HepG2 (cell line): Measurements from ENCODE around the gene TRRAP. TPM values are rescaled to one million over a fixed set of nuclear protein-coding genes. Genes with fewer than 3 reads are reported as not detected.

Source experiments
- ATAC-seq: fragments of 200-7000 bp; cut with Tn5 transposase; 3 replicates; pipeline ENCODE4 v1.9.1; 2020; ENCODE audit warnings: mild to moderate bottlenecking, moderate library complexity
- BruUV-seq: library from RNA; stranded (reverse); fragments of 400-500 nt; replicated peaks from 2 replicates; lab custom pipeline; 2021; lab: Mats Ljungman, UMichigan
- CTCF ChIA-PET: fragments of 300-600 bp; formaldehyde crosslinking; extraction: SDS; loops from one replicate; lab custom pipeline; 2021; ENCODE audit warnings: low total read pairs, inconsistent platforms, low intra/inter-chr PET ratio; lab: Yijun Ruan, JAX
- POLR2A ChIA-PET: fragments of 350-600 bp; sonication (Branson Sonifier 250); formaldehyde crosslinking; loops from one replicate; lab custom pipeline; 2020; ENCODE audit warnings: antibody characterized with exemption, inconsistent platforms; lab: Yijun Ruan, JAX
- DNase-seq: peaks from one replicate; pipeline ENCODE4 v3.0.0-alpha.2; 2015; ENCODE audit warnings: low spot score
- FAIRE-seq: peaks from 3 replicates; lab custom pipeline; 2011; peaks lifted over from hg19 to GRCh38; lab: Jason Lieb, UNC
- H2AFZ ChIP-seq: one replicate; pipeline ENCODE4 v1.6.1; 2011; ENCODE audit warnings: low read length, inconsistent platforms
- H3K27ac ChIP-seq: fragments of 300-600 bp; 3 replicates; pipeline ENCODE4 v1.8.0; 2011; ENCODE audit warnings: mixed run types, mild to moderate bottlenecking, mixed read lengths, low read length, inconsistent platforms; ENCODE audit not compliant: insufficient read depth; ENCODE audit errors: extremely low read length
- H3K27me3 ChIP-seq, 2 experiments: fragments of 200-600 bp in 1 of 2; 2 replicates in 1 of 2; 3 replicates in 1 of 2; pipeline versions ENCODE4 v1.6.0 to v1.8.0; 2011; ENCODE audit warnings: low read length in 2 of 2, mild to moderate bottlenecking in 2 of 2, moderate library complexity in 2 of 2, inconsistent platforms in 1 of 2; ENCODE audit not compliant: insufficient read depth in 2 of 2, control insufficient read depth in 1 of 2
- H3K36me3 ChIP-seq, 2 experiments: fragments of 200-600 bp in 1 of 2; replicated peaks in 1 of 2; 2 replicates in 1 of 2; 3 replicates in 1 of 2; pipeline versions ENCODE4 v1.5.1 to v1.8.0; 2011; ENCODE audit warnings: low read length in 2 of 2, inconsistent platforms in 1 of 2; ENCODE audit not compliant: insufficient read depth in 2 of 2, control insufficient read depth in 1 of 2
- H3K4me1 ChIP-seq: 2 replicates; pipeline ENCODE4 v1.5.1; 2012; ENCODE audit warnings: low read length, inconsistent platforms; ENCODE audit not compliant: insufficient read depth
- H3K4me2 ChIP-seq: 2 replicates; pipeline ENCODE4 v1.6.0; 2011; ENCODE audit warnings: low read depth, low read length, inconsistent platforms
- H3K4me3 ChIP-seq, 3 experiments: fragments of 200-600 bp in 1 of 3; sonication (generic), shearing (Covaris generic) in 1 of 3; replicated peaks in 1 of 3; 2 replicates each; pipeline ENCODE4 v1.5.1; 2011 to 2016; ENCODE audit warnings: low read length in 3 of 3, inconsistent platforms in 2 of 3, low read depth in 2 of 3, mild to moderate bottlenecking in 2 of 3, control low read depth in 1 of 3, mixed read lengths in 1 of 3; ENCODE audit not compliant: insufficient read depth in 1 of 3
- H3K79me2 ChIP-seq: one replicate; pipeline ENCODE4 v1.6.1; 2011; ENCODE audit warnings: low read length, inconsistent platforms; ENCODE audit not compliant: insufficient read depth
- H3K9ac ChIP-seq: 2 replicates; pipeline ENCODE4 v1.6.0; 2011; ENCODE audit warnings: mild to moderate bottlenecking, low read depth, low read length, inconsistent platforms; ENCODE audit not compliant: insufficient read depth
- H3K9me3 ChIP-seq: 2 replicates; pipeline ENCODE4 v1.5.1; 2012; ENCODE audit warnings: mild to moderate bottlenecking, low read length
- H4K20me1 ChIP-seq: 2 replicates; pipeline ENCODE4 v1.6.0; 2011; ENCODE audit warnings: inconsistent platforms, mild to moderate bottlenecking, low read length, moderate library complexity; ENCODE audit not compliant: insufficient read depth
- ASH2L ChIP-seq: fragments of 300-600, 200-600 bp; sonication (generic); IDR thresholded peaks from 2 replicates; pipeline ENCODE4 v1.7.0; 2017; ENCODE audit warnings: low read depth, mild to moderate bottlenecking, moderate library complexity, mixed read lengths, low read length; ENCODE audit not compliant: insufficient read length
- ATRX ChIP-seq: sonication (generic); formaldehyde crosslinking; IDR thresholded peaks from 2 replicates; pipeline ENCODE4 v1.4.0; 2020; ENCODE audit warnings: missing genetic modification reagents, borderline replicate concordance
- CBFB ChIP-seq: sonication (generic); formaldehyde crosslinking; IDR thresholded peaks from 2 replicates; pipeline ENCODE4 v1.4.0; 2020; ENCODE audit warnings: missing genetic modification reagents
- CC2D1A ChIP-seq: sonication (generic); formaldehyde crosslinking; IDR thresholded peaks from 2 replicates; pipeline ENCODE4 v1.8.1; 2023; ENCODE audit warnings: mild to moderate bottlenecking, missing genetic modification reagents
- FIP1L1 ChIP-seq: fragments of 200-400 bp; formaldehyde crosslinking; IDR thresholded peaks from 2 replicates; pipeline ENCODE4 v1.6.1; 2018; ENCODE audit warnings: low read depth, mild to moderate bottlenecking, low read length, moderate library complexity, borderline replicate concordance; ENCODE audit not compliant: insufficient read depth
- MEIS2 ChIP-seq: sonication (generic); formaldehyde crosslinking; IDR thresholded peaks from 2 replicates; pipeline ENCODE4 v1.9.0; 2021; ENCODE audit warnings: mild to moderate bottlenecking, missing genetic modification reagents
- NBN ChIP-seq: fragments of 450-650 bp; conservative IDR thresholded peaks from 2 replicates; pipeline ENCODE4 v1.6.1; 2017
- NRL ChIP-seq: sonication (generic); formaldehyde crosslinking; IDR thresholded peaks from 2 replicates; pipeline ENCODE4 v1.5.0; 2020; ENCODE audit warnings: missing genetic modification reagents, mild to moderate bottlenecking, moderate library complexity, borderline replicate concordance
- POGZ ChIP-seq: sonication (generic); formaldehyde crosslinking; IDR thresholded peaks from 2 replicates; pipeline ENCODE4 v1.4.0; 2020; ENCODE audit warnings: mild to moderate bottlenecking, missing genetic modification reagents
- SAFB2 ChIP-seq: sonication (generic); formaldehyde crosslinking; IDR thresholded peaks from 2 replicates; pipeline ENCODE4 v1.5.1; 2020; ENCODE audit warnings: missing genetic modification reagents, low read depth, mild to moderate bottlenecking, borderline replicate concordance
- THAP11 ChIP-seq: IDR thresholded peaks from 2 replicates; pipeline ENCODE4 v1.6.1; 2016; ENCODE audit warnings: missing biosample characterization, missing genetic modification reagents
- ZBTB21 ChIP-seq: sonication (generic); formaldehyde crosslinking; IDR thresholded peaks from 2 replicates; pipeline ENCODE4 v1.4.0; 2020; ENCODE audit warnings: missing genetic modification reagents
- ZFP82 ChIP-seq: sonication (generic); formaldehyde crosslinking; IDR thresholded peaks from 2 replicates; pipeline ENCODE4 v1.5.1; 2020; ENCODE audit warnings: mild to moderate bottlenecking, missing genetic modification reagents, borderline replicate concordance
- ZFX ChIP-seq: sonication (generic); formaldehyde crosslinking; IDR thresholded peaks from 2 replicates; pipeline ENCODE4 v1.4.0; 2020; ENCODE audit warnings: mild to moderate bottlenecking, low read depth, missing genetic modification reagents, moderate library complexity
- ZNF138 ChIP-seq: sonication (generic); formaldehyde crosslinking; IDR thresholded peaks from 2 replicates; pipeline ENCODE4 v1.5.0; 2020; ENCODE audit warnings: mild to moderate bottlenecking, low read depth, missing genetic modification reagents
- ZNF17 ChIP-seq: sonication (generic); formaldehyde crosslinking; IDR thresholded peaks from 2 replicates; pipeline ENCODE4 v1.5.0; 2020; ENCODE audit warnings: mild to moderate bottlenecking, missing genetic modification reagents
- ZNF883 ChIP-seq: sonication (generic); formaldehyde crosslinking; IDR thresholded peaks from 2 replicates; pipeline ENCODE4 v1.5.1; 2020; ENCODE audit warnings: mild to moderate bottlenecking, missing genetic modification reagents; ENCODE audit errors: not compliant biosample characterization
- ZSCAN20 ChIP-seq: sonication (generic); formaldehyde crosslinking; IDR thresholded peaks from 2 replicates; pipeline ENCODE4 v1.4.0; 2020; ENCODE audit warnings: missing genetic modification reagents, mild to moderate bottlenecking, borderline replicate concordance
- in situ Hi-C: cut with HindIII; loops from 2 replicates; pipeline ENCODE4 v1.10.0; 2017; ENCODE audit warnings: low pct_unique_long_range_greater_than_20kb; ENCODE audit not compliant: extremely low pct_ligation_motif_present
- intact Hi-C: fragments of 100-400 bp; cut with micrococcal nuclease; formaldehyde crosslinking; loops from one replicate; pipeline ENCODE4 v1.10.0; 2022; ENCODE audit not compliant: unreplicated experiment
- polyA plus RNA-seq, 8 experiments: library from polyadenylated mRNA; depleted of rRNA in 3 of 8; stranded (reverse) in 7 of 8; unstranded in 1 of 8; fragments of >200 nt; fragmentation: Illumina TruSeq in 4 of 8; extraction: Trizol in 4 of 8; gene quantifications; 2 replicates each; pipeline versions ENCODE4 v1.2.1 to v1.2.3, GENCODE V29; 2011 to 2016; ENCODE audit warnings: low read depth in 4 of 8, missing spikeins in 1 of 8, mixed read lengths in 1 of 8; ENCODE audit not compliant: insufficient read depth in 1 of 8
- total RNA-seq, 5 experiments: library from RNA; depleted of rRNA; stranded (reverse); fragments of >200 nt; fragmentation: Illumina TruSeq; extraction: Trizol; gene quantifications; 2 replicates each; pipeline ENCODE4 v1.2.3, GENCODE V29; 2016; ENCODE audit warnings: low read depth in 1 of 5
- TF ChIP-seq, protein P1 (sequence below): sonication (generic); formaldehyde crosslinking; IDR thresholded peaks from 2 replicates; pipeline ENCODE4 v1.8.1; 2023; ENCODE audit warnings: mild to moderate bottlenecking, missing genetic modification reagents
- TF ChIP-seq, protein P2 (sequence below): sonication (generic); formaldehyde crosslinking; IDR thresholded peaks from 2 replicates; pipeline ENCODE4 v1.8.0; 2022; ENCODE audit warnings: missing genetic modification reagents, mild to moderate bottlenecking, moderate library complexity, borderline replicate concordance

The TRRAP gene
- total and polyA plus RNA-seq, 2 of the 13 experiments (the other 11 are each of a cell fraction or from before 2014, with no cell fraction given) = 8.6 to 10.5 TPM

DNA sequence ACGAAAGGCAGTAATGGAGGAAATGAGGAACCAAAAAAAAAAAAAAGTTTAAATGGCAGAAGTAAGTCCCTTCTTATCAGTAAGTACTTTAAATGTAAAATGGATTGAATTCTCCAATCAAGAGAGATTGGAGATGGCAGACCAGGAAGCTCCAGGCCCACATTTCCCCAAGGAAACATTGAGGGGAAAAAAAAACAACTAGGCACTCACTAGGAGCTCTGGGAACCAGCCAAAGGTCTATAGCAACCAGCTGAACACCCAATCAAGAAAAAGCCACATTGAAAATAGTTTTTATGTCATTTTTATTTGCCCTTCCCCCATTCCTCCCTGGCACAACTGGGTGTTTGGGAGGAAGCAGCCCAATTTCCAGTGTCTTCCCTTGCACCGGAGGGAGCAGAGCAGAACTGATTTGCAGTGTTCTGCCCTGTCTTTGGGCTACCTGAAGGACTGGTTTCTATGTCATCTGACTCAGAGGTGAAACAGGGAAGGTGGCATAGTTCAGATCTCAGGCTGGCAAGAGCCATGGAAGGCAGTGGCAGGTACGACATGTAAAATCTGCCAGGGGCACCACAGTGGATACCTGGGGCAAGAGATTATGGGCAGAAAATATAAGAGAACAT, 143.7 kb downstream of the TRRAP start (continued):
- TF ChIP-seq NBN = no peak
- TF ChIP-seq ZSCAN20 (CRISPR knock-in tag) = no peak
- TF ChIP-seq, protein P1, sequence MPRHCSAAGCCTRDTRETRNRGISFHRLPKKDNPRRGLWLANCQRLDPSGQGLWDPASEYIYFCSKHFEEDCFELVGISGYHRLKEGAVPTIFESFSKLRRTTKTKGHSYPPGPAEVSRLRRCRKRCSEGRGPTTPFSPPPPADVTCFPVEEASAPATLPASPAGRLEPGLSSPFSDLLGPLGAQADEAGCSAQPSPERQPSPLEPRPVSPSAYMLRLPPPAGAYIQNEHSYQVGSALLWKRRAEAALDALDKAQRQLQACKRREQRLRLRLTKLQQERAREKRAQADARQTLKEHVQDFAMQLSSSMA (CRISPR knock-in tag) = no peak
- TF ChIP-seq ZFX (CRISPR knock-in tag) = no peak
- no peak for TF ChIP-seq THAP11
- no peak for TF ChIP-seq ASH2L
- TF ChIP-seq ATRX (CRISPR knock-in tag) = no peak
- no peak for TF ChIP-seq ZNF17 (CRISPR knock-in tag)
- TF ChIP-seq FIP1L1 = no peak
- TF ChIP-seq ZBTB21 (CRISPR knock-in tag) = no peak
- no peak for TF ChIP-seq ZFP82 (CRISPR knock-in tag)
- TF ChIP-seq CBFB (CRISPR knock-in tag) = no peak
- TF ChIP-seq, all 625 proteins: peak for 0

DNA sequence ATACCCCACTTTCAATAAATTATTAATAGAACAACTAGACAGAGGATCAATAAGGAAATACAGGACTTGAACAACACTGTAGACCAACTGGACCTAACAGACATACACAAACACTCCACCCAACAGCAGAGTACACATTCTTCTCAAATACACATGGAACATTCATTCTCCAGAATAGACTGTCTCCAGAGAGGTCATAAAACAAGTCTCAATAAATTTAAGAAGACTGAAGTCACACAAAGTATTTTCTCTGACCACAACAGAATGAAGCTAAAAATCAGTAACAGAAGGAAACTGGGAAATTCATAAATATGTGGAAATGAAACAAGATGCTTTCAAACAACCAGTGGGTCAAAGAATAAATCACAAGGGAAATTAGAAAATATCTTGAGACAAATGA, 145.7 kb downstream of the TRRAP start:
- ATAC-seq (no peak), FAIRE-seq (no peak), DNase-seq (no peak)
- ChIA-PET POLR2A (no interaction called here), CTCF (no interaction called here)
- Histone ChIP-seq H4K20me1 (no peaks in the 10 kb centered on the region), H3K4me3 (no peak overlapping the region), H3K9me3 (no peaks in the 10 kb centered on the region), H3K36me3 (peaks cover 7 to 13% of the 10 kb centered on the region in 2 experiments; a peak in 3 of 5 replicates), H3K4me2 (no peak overlapping the region), H3K27me3 (no peaks in the 10 kb centered on the region), H3K27ac (no peak overlapping the region), H2AFZ (no peak overlapping the region), H3K4me1 (no peaks in the 10 kb centered on the region), H3K9ac (no peak overlapping the region), H3K79me2 (no peaks in the 10 kb centered on the region)
- TF ChIP-seq NRL (CRISPR knock-in tag) = no peak
- no peak for TF ChIP-seq SAFB2
- TF ChIP-seq CC2D1A = no peak
- TF ChIP-seq POGZ = no peak
- no peak for TF ChIP-seq ZNF883 (CRISPR knock-in tag)
- TF ChIP-seq, protein P2, sequence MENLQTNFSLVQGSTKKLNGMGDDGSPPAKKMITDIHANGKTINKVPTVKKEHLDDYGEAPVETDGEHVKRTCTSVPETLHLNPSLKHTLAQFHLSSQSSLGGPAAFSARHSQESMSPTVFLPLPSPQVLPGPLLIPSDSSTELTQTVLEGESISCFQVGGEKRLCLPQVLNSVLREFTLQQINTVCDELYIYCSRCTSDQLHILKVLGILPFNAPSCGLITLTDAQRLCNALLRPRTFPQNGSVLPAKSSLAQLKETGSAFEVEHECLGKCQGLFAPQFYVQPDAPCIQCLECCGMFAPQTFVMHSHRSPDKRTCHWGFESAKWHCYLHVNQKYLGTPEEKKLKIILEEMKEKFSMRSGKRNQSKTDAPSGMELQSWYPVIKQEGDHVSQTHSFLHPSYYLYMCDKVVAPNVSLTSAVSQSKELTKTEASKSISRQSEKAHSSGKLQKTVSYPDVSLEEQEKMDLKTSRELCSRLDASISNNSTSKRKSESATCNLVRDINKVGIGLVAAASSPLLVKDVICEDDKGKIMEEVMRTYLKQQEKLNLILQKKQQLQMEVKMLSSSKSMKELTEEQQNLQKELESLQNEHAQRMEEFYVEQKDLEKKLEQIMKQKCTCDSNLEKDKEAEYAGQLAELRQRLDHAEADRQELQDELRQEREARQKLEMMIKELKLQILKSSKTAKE (CRISPR knock-in tag) = no peak
- no peak for TF ChIP-seq MEIS2 (CRISPR knock-in tag)
- TF ChIP-seq ZNF138 = no peak
- BruUV-seq = no TSS peak
- in situ Hi-C loops = no loop called here
- intact Hi-C loops = no loop called here
